Measurements from ENCODE around the gene DACH1. TPM values are rescaled to one million over a fixed set of nuclear protein-coding genes. Genes with fewer than 3 reads are reported as not detected.

The DACH1 gene
- total and polyA plus RNA-seq, 9 of the 15 experiments (the other 6 are each of a cell fraction or from before 2014, with no cell fraction given) = 0.04 to 0.07 (median 0.04) TPM; not detected in 2

GRCh38 chr13:71771144-71771543, 95.9 kb downstream of the DACH1 start (continued):
- TF ChIP-seq JUNB (CRISPR knock-in tag; conservative IDR thresholded peaks at IDR 0.05) = no peak
- TF ChIP-seq MAFK (IDR thresholded peaks at IDR 0.05; ENCODE audit: low read length) = no peak

GRCh38 chr13:71770710-71771109, 96.3 kb downstream of the DACH1 start:
- Histone ChIP-seq H3K9ac (ENCODE audit: insufficient read depth in 1 of 2, low read depth in 2 of 2, low read length in 2 of 2) (no peak overlapping the region), H3K4me3 (no peak overlapping the region), H3K36me3 (ENCODE audit: control insufficient read depth, insufficient read depth, low read length) (no peaks in the 10 kb centered on the region), H2AFZ (ENCODE audit: low read depth, low read length) (no peak overlapping the region), H3K9me1 (ENCODE audit: control insufficient read depth, insufficient read depth, low read length) (no peaks in the 10 kb centered on the region), H3K9me3 (replicated peaks; ENCODE audit: control insufficient read depth, insufficient read depth, low read depth, low read length) (no peaks in the 10 kb centered on the region), H3K79me2 (ENCODE audit: control insufficient read depth, insufficient read depth, low read length) (no peaks in the 10 kb centered on the region), H3K27ac (ENCODE audit: extremely low read depth, low read depth, low read length) (no peak overlapping the region), H3K4me1 (replicated peaks in 1 of 2; ENCODE audit: control insufficient read depth in 2 of 2, insufficient read depth in 2 of 2, low read length in 2 of 2) (no peaks in the 10 kb centered on the region), H3K4me2 (ENCODE audit: insufficient read depth, low read length) (no peak overlapping the region), H4K20me1 (replicated peaks; ENCODE audit: control insufficient read depth, insufficient read depth, low read length) (no peaks in the 10 kb centered on the region), H3K27me3 (ENCODE audit: control insufficient read depth in 2 of 2, insufficient read depth in 2 of 2, low read length in 2 of 2) (no peaks in the 10 kb centered on the region)
- TF ChIP-seq ILF3 (IDR thresholded peaks at IDR 0.05; ENCODE audit: borderline replicate concordance) = no peak
- no peak for TF ChIP-seq RBM17 (IDR thresholded peaks at IDR 0.05; ENCODE audit: borderline replicate concordance, low read depth, low read length)
- TF ChIP-seq POLR2A (conservative IDR thresholded peaks at IDR 0.05) = no peak
- TF ChIP-seq TEAD4 (IDR thresholded peaks at IDR 0.05; ENCODE audit: low read length) = no peak
- no peak for TF ChIP-seq TEAD4 (CRISPR knock-in tag; IDR thresholded peaks at IDR 0.05; ENCODE audit: borderline replicate concordance)
- no peak for TF ChIP-seq ZNF133 (CRISPR knock-in tag; IDR thresholded peaks at IDR 0.05)
- no peak for TF ChIP-seq CREB5 (CRISPR knock-in tag; IDR thresholded peaks at IDR 0.05)
- no peak for TF ChIP-seq ZNF707 (CRISPR knock-in tag; conservative IDR thresholded peaks at IDR 0.05)
- TF ChIP-seq ZZZ3 (IDR thresholded peaks at IDR 0.05) = no peak
- TF ChIP-seq E2F8 (IDR thresholded peaks at IDR 0.05; ENCODE audit: low read depth, partially characterized antibody) = no peak
- TF ChIP-seq ZNF239 (CRISPR knock-in tag; IDR thresholded peaks at IDR 0.05) = no peak
- TF ChIP-seq SIN3A (IDR thresholded peaks at IDR 0.05; ENCODE audit: borderline replicate concordance in 2 of 2, control insufficient read depth in 1 of 2, low read depth in 2 of 2, low read length in 2 of 2) = no peak
- TF ChIP-seq NR4A1 (CRISPR knock-in tag; IDR thresholded peaks at IDR 0.05) = no peak
- no peak for TF ChIP-seq NR4A1 (tag; IDR thresholded peaks at IDR 0.05)
- no peak for TF ChIP-seq PPARD (CRISPR knock-in tag; IDR thresholded peaks at IDR 0.05)
- TF ChIP-seq CHD1 (IDR thresholded peaks at IDR 0.05; ENCODE audit: low read length) = no peak
- no peak for TF ChIP-seq SMAD4 (CRISPR knock-in tag; conservative IDR thresholded peaks at IDR 0.05)
- no peak for TF ChIP-seq GTF2A2 (tag; IDR thresholded peaks at IDR 0.05)
- TF ChIP-seq LCOR (CRISPR knock-in tag; IDR thresholded peaks at IDR 0.05) = no peak
- CTCF ChIA-PET (ENCODE audit: low intra/inter-chr PET ratio) = no interaction called here
- in situ Hi-C loops (cut with MboI) = no loop called here
- DNase-seq (ENCODE audit: extremely low read depth in 1 of 4, low spot score in 3 of 4) (no peak), ATAC-seq (no peak), FAIRE-seq (no peak)
- POLR2A ChIA-PET = no interaction called here
- no TSS peak for BruUV-seq (replicated peaks)
- intact Hi-C loops (cut with micrococcal nuclease) = no loop called here

Data from K562 (cell line).